KG1 (cell line): Measurements from ENCODE around the gene LRP1.

Source experiments
- DNase-seq: peaks from one replicate; lab custom pipeline; 2025; lab: John Stamatoyannopoulos, UW

LRP1 gene

GRCh38 chr12:57223191-57224165, 95.2 kb downstream of the LRP1 start:
- DNase-seq = no peak

- DNase-seq = no peak
Observed at GRCh38 chr12:57224278-57224972, 96.1 kb downstream of the LRP1 start.

GRCh38 chr12:57224973-57225679, 96.8 kb downstream of the LRP1 start:
- DNase-seq = no peak

- no peak for DNase-seq
Observed at GRCh38 chr12:57225680-57226210, 97.5 kb downstream of the LRP1 start.

GRCh38 chr12:57226588-57227314, 98.5 kb downstream of the LRP1 start:
- no peak for DNase-seq

- DNase-seq = no peak
Observed at GRCh38 chr12:57227315-57228115, 99.2 kb downstream of the LRP1 start.

GRCh38 chr12:57229046-57229633, 100.9 kb downstream of the LRP1 start:
- no peak for DNase-seq

- DNase-seq = peak; percentile 53
Observed at GRCh38 chr12:57229634-57230380, 101.5 kb downstream of the LRP1 start, which contains the start of gene SHMT2. SHMT2 (plus strand) TSS chr12:57229711; CDS start chr12:57229779, 68 bp downstream.

- no peak for DNase-seq
Observed at GRCh38 chr12:57230381-57231155, 102.3 kb downstream of the LRP1 start.

GRCh38 chr12:57231276-57232021, 103.2 kb downstream of the LRP1 start:
- DNase-seq = no peak

- no peak for DNase-seq
Observed at GRCh38 chr12:57232156-57232756, 104.0 kb downstream of the LRP1 start.

GRCh38 chr12:57233357-57234232, 105.3 kb downstream of the LRP1 start:
- no peak for DNase-seq

- DNase-seq = no peak
Observed at GRCh38 chr12:57234233-57234570, 105.9 kb downstream of the LRP1 start.

GRCh38 chr12:57234571-57235016, 106.3 kb downstream of the LRP1 start:
- no peak for DNase-seq

- no peak for DNase-seq
Observed at GRCh38 chr12:57235017-57235727, 106.9 kb downstream of the LRP1 start.

GRCh38 chr12:57235728-57236131, 107.4 kb downstream of the LRP1 start:
- DNase-seq = no peak
